B cell (primary cell): ENCODE data around the gene ARSA. TPM values are rescaled to one million over a fixed set of nuclear protein-coding genes. Genes with fewer than 3 reads are reported as not detected.

ENCODE experiments used
- ATAC-seq: fragments of 200-7000 bp; cut with Tn5 transposase; one replicate; pipeline ENCODE4 v1.10.0; 2021; ENCODE audit warnings: low read depth, mild to moderate bottlenecking, moderate number of reproducible peaks, moderate library complexity
- CTCF ChIA-PET: fragments of 350-600 bp; sonication (Branson Sonifier 250); formaldehyde crosslinking; loops from one replicate; lab custom pipeline; 2021; ENCODE audit warnings: antibody characterized with exemption, inconsistent platforms; lab: Charles Lee
- POLR2A ChIA-PET: fragments of 350-600 bp; sonication (Branson Sonifier 250); formaldehyde crosslinking; loops from one replicate; lab custom pipeline; 2021; ENCODE audit warnings: antibody characterized with exemption; lab: Charles Lee
- DNase-seq: peaks from one replicate; pipeline ENCODE4 v3.0.0; 2013
- H2AFZ ChIP-seq: 2 replicates; pipeline ENCODE4 v1.6.1; 2012; ENCODE audit warnings: mild to moderate bottlenecking, low read depth, low read length; ENCODE audit not compliant: insufficient read depth, poor library complexity, severe bottlenecking
- H3K27ac ChIP-seq, 2 donors: 1 replicate in 1 of 2; 2 replicates in 1 of 2; pipeline ENCODE4 v1.5.1; 2012 to 2013; ENCODE audit warnings: low read length in 2 of 2, mild to moderate bottlenecking in 2 of 2, moderate library complexity in 1 of 2
- H3K27me3 ChIP-seq, 4 experiments: fragments of 200-600 bp in 1 of 4; sonication (generic) in 1 of 4; replicated peaks in 1 of 4; 1 replicate in 2 of 4; 2 replicates in 2 of 4; pipeline versions ENCODE4 v1.6.1 to v1.7.0; 2013 to 2016; ENCODE audit warnings: low read length in 3 of 4, mild to moderate bottlenecking in 2 of 4, mixed read lengths in 1 of 4, moderate library complexity in 1 of 4; ENCODE audit not compliant: insufficient read depth in 4 of 4, control insufficient read depth in 3 of 4; ENCODE audit errors: control extremely low read depth in 1 of 4
- H3K36me3 ChIP-seq, 2 experiments: replicated peaks in 1 of 2; 1 replicate in 1 of 2; 2 replicates in 1 of 2; pipeline versions ENCODE4 v1.6.1 to v1.7.1; 2013; ENCODE audit warnings: low read length in 1 of 2; ENCODE audit not compliant: insufficient read depth in 2 of 2, control insufficient read depth in 1 of 2; ENCODE audit errors: control extremely low read depth in 1 of 2, extremely low read depth in 1 of 2
- H3K4me1 ChIP-seq, 2 donors: fragments of 200-600 bp in 1 of 2; sonication (generic) in 1 of 2; 1 replicate in 1 of 2; 2 replicates in 1 of 2; pipeline versions ENCODE4 v1.5.1 to v1.6.1; 2013 to 2017; ENCODE audit warnings: low read length in 2 of 2; ENCODE audit not compliant: control insufficient read depth in 2 of 2, insufficient read depth in 2 of 2
- H3K4me2 ChIP-seq: replicated peaks from 2 replicates; pipeline ENCODE3; 2012; ENCODE audit warnings: mild to moderate bottlenecking, low read depth, low read length; ENCODE audit not compliant: poor library complexity, severe bottlenecking
- H3K4me3 ChIP-seq, 5 experiments: fragments of 200-600 bp in 1 of 5; sonication (generic) in 1 of 5; 1 replicate in 3 of 5; 2 replicates in 2 of 5; pipeline versions ENCODE4 v1.5.1 to v1.7.0; 2011 to 2016; ENCODE audit warnings: low read length in 4 of 5, mild to moderate bottlenecking in 4 of 5, low read depth in 2 of 5, control low read depth in 1 of 5, moderate library complexity in 1 of 5; ENCODE audit not compliant: insufficient read depth in 1 of 5; ENCODE audit errors: control extremely low read depth in 1 of 5, extremely low read depth in 1 of 5
- H3K79me2 ChIP-seq: fragments of 200-600 bp; sonication (generic); one replicate; pipeline ENCODE4 v1.6.0; 2016; ENCODE audit warnings: low read length; ENCODE audit not compliant: control insufficient read depth, insufficient read depth
- H3K9ac ChIP-seq: fragments of 200-600 bp; sonication (generic); 2 replicates; pipeline ENCODE4 v1.6.1; 2017; ENCODE audit warnings: mild to moderate bottlenecking, low read length, moderate library complexity
- H3K9me3 ChIP-seq, 3 donors: one replicate each; pipeline versions ENCODE4 v1.6.1 to v1.7.1; 2013; ENCODE audit warnings: low read length in 2 of 3; ENCODE audit not compliant: control insufficient read depth in 2 of 3, insufficient read depth in 1 of 3; ENCODE audit errors: control extremely low read depth in 1 of 3
- H4K20me1 ChIP-seq: 2 replicates; pipeline ENCODE4 v1.6.0; 2012; ENCODE audit warnings: mild to moderate bottlenecking, low read length; ENCODE audit not compliant: insufficient read depth, control insufficient read depth, poor library complexity, severe bottlenecking
- H3K27ac Mint-ChIP-seq: one replicate; pipeline ENCODE4 v1.8.0; 2021; ENCODE audit warnings: mixed read lengths
- H3K27me3 Mint-ChIP-seq: one replicate; pipeline ENCODE4 v1.8.0; 2021; ENCODE audit warnings: mixed read lengths
- H3K4me1 Mint-ChIP-seq: one replicate; pipeline ENCODE4 v1.8.0; 2021; ENCODE audit warnings: mixed read lengths
- H3K4me3 Mint-ChIP-seq: one replicate; pipeline ENCODE4 v1.8.0; 2021; ENCODE audit warnings: mixed read lengths
- H3K9me3 Mint-ChIP-seq: one replicate; pipeline ENCODE4 v1.8.0; 2022; ENCODE audit warnings: mixed read lengths; ENCODE audit not compliant: insufficient read depth
- CTCF ChIP-seq: fragments of 200-600 bp; IDR thresholded peaks from one replicate; pipeline ENCODE4 v1.8.0; 2022; ENCODE audit warnings: antibody characterized with exemption, mild to moderate bottlenecking
- EZH2 ChIP-seq: IDR thresholded peaks from 2 replicates; pipeline ENCODE4 v1.6.1; 2012; ENCODE audit warnings: borderline replicate concordance, low read depth, mild to moderate bottlenecking, moderate library complexity, low read length; ENCODE audit not compliant: insufficient read depth, poor library complexity, severe bottlenecking
- WGBS: methylation state at CpG from one replicate; pipeline ENCODE4 v1.1.5; 2013; ENCODE audit warnings: missing lambda C conversion rate; ENCODE audit not compliant: insufficient coverage; 5-methylcytosine and 5-hydroxymethylcytosine counted together
- intact Hi-C: fragments of 100-400 bp; cut with micrococcal nuclease; formaldehyde crosslinking; loops from one replicate; pipeline ENCODE4 v1.10.0; 2022
- polyA plus RNA-seq: library from polyadenylated mRNA; depleted of rRNA; stranded (reverse); fragments of >200 nt; gene quantifications from 2 replicates; pipeline ENCODE4 v1.2.3, GENCODE V29; 2012
- total RNA-seq, 2 donors: library from RNA; stranded (reverse); fragments of 120-200 nt in 1 of 2; gene quantifications; 1 replicate in 1 of 2; 2 replicates in 1 of 2; pipeline versions ENCODE4 v1.2.3 to v1.2.4, GENCODE V29; 2013 to 2022

Gene ARSA
- total and polyA plus RNA-seq, 2 donors (not counting 1 experiment from before 2014, with no cell fraction given): 82.0 to 128 TPM

- Histone ChIP-seq H3K27ac (no peak overlapping the region), H3K4me3 (no peak overlapping the region), H4K20me1 (no peaks in the 10 kb centered on the region), H3K4me1 (peaks cover 0 to 4% of the 10 kb centered on the region in 2 donors), H3K9me3 (no peaks in the 10 kb centered on the region), H2AFZ (no peak overlapping the region), H3K4me2 (no peak overlapping the region), H3K79me2 (no peaks in the 10 kb centered on the region), H3K9ac (no peak overlapping the region), H3K36me3 (no peaks in the 10 kb centered on the region), H3K27me3 (peaks cover 0 to 58% (median 18%) of the 10 kb centered on the region in 4 experiments)
- WGBS: 90% methylated on average over 12 of the region's 19 CpGs
- TF ChIP-seq CTCF (no peak), EZH2 (no peak)
- ChIA-PET CTCF (no interaction called here), POLR2A (no interaction called here)
- Mint-ChIP-seq H3K4me3 (no peak overlapping the region), H3K4me1 (peaks cover 8% of the 10 kb centered on the region), H3K27me3 (peaks cover 48% of the 10 kb centered on the region), H3K27ac (no peak overlapping the region), H3K9me3 (no peaks in the 10 kb centered on the region)
- ATAC-seq: no peak
- intact Hi-C loops: no loop called here
- no peak for DNase-seq
Observed at GRCh38 chr22:50606165-50606945, 21.6 kb downstream of the ARSA start.

- Histone ChIP-seq H2AFZ (no peak overlapping the region), H3K4me2 (no peak overlapping the region), H3K4me1 (peaks cover 3 to 4% of the 10 kb centered on the region in 2 donors), H3K79me2 (no peaks in the 10 kb centered on the region), H4K20me1 (no peaks in the 10 kb centered on the region), H3K36me3 (no peaks in the 10 kb centered on the region), H3K27me3 (peaks cover 0 to 64% (median 18%) of the 10 kb centered on the region in 4 experiments), H3K9ac (no peak overlapping the region), H3K9me3 (no peaks in the 10 kb centered on the region), H3K4me3 (no peak overlapping the region), H3K27ac (no peak overlapping the region)
- intact Hi-C loops: no loop called here
- DNase-seq (no peak), ATAC-seq (no peak)
- WGBS: 76% methylated on average over 20 of the region's 20 CpGs
- Mint-ChIP-seq H3K4me3 (no peak overlapping the region), H3K4me1 (peaks cover 8% of the 10 kb centered on the region), H3K9me3 (no peaks in the 10 kb centered on the region), H3K27ac (no peak overlapping the region), H3K27me3 (peaks cover 46% of the 10 kb centered on the region)
- ChIA-PET POLR2A (no interaction called here), CTCF (no interaction called here)
- TF ChIP-seq EZH2: no peak
- no peak for TF ChIP-seq CTCF
Observed at GRCh38 chr22:50605613-50606074, 22.3 kb downstream of the ARSA start.
